Myocyte (in vitro differentiated cells): ENCODE results near the gene SULT4A1. TPM values are rescaled to one million over a fixed set of nuclear protein-coding genes. Genes with fewer than 3 reads are reported as not detected.

ENCODE experiments used
- DNase-seq: peaks from one replicate; pipeline ENCODE4 v3.0.0-alpha.2; 2012; ENCODE audit warnings: low read depth
- total RNA-seq: library from RNA; depleted of rRNA; stranded (reverse); fragments of >200 nt; gene quantifications from 2 replicates; pipeline ENCODE4 v1.2.3, GENCODE V29; 2014

Gene SULT4A1
- total RNA-seq, 1 donor from 2014 or later, result not detected

DNA sequence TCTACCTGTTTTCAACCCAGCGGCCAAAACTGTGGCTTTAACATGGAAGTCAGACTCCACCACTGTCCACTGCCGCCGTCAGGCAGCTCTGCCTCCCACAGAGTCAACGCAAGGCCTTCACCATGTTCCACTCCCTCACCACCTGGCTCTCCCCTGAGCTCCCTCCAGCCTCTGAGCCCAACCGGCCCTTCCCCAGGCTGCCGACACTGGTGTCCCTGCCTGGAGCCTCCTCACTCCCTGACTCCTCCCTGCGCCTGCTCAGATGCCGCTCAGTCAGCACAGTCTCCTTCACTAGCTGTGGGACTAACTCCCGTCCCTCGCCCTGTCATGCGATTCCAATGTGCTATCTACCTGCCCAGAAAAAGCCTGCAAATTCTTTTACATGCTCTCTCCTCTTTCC is 16.3 kb downstream of the SULT4A1 start:
- no peak for DNase-seq

DNA sequence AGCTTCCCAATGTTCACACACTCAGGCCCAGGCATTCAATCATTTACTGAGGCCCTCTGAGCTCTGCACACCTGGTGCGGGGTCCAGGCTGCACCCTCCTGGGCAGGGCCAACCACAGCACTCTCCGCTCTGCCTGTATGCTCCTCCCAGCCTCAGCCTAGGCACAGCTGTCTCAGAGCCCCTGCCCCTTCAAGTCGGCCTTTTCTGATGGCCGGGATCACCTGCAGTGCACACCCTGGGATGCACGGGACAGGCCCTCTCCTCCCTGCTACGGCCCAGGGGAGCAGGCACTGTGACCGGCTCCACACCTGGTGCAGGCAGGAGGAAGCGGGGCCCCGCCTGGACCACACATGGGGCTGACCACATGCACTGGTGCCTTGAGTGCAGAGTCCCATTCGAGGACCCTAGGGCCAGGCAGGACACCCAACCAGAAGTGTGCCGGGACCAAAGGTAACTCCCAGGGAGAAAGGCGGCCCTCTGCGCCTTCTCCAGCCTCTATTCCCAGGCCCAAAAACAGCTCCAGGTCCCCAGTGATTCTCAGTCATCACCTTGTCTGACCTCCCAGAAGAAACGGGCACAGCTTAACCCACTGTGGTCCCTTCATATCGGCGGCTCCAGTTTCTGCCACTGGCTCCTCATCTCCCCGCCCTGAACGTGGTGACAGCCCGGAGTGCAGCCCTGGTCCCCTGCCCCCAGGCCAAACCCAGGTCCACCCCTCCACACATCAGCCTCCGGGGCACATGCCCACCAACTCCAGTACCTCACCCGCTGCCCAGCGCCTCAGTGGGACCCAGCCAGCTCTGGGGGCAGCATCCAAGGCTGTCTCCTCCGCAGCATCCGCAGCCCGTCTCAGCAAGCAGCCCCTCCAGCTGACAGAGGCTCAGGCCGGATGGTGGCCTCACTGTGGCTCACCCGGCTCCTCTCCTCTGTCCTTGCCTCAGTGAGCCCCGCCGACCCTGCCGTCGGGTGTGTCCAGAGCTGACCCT is 17.5 kb downstream of the SULT4A1 start:
- no peak for DNase-seq

DNA sequence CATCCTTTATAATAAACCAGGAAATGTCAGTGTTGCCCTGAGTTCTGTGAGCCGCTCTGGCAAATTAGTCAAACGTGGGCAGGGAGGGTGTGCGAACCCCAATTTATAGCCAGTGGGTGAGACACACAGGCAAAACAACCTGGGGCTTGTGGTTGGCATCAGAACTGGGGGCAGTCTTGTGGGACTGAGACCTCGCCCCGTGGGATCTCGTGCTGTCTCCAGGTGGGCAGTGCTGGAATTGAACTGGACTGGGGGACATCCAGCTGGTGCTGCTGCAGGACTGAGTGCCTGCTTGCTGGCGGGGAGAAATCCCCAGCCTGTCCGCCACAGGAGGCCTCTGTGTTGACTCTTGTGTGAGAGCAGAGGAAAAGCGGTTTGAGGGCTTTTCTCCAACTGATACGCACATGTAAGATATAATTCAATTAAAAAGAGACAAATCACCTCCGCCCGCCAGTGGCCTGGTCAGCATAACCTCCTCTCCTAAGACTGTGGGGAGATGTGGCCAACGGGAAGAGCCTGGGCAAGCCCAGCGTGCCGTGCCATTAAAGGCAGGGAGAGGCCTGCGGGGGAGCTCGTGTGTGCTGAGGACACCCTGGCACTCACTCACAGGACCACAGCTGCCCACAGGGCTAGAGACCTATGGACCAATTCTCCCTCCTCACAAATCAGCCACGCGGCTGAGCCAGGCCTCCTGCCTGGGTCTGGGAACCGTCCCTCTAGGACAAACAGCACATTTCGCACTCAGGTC is 18.4 kb downstream of the SULT4A1 start:
- DNase-seq, result peak; percentile 25

- DNase-seq, result no peak
Observed at GRCh38 chr22:43841742-43842141, 20.6 kb downstream of the SULT4A1 start.

GRCh38 chr22:43840851-43841250 is 21.5 kb downstream of the SULT4A1 start:
- DNase-seq, result no peak

DNA sequence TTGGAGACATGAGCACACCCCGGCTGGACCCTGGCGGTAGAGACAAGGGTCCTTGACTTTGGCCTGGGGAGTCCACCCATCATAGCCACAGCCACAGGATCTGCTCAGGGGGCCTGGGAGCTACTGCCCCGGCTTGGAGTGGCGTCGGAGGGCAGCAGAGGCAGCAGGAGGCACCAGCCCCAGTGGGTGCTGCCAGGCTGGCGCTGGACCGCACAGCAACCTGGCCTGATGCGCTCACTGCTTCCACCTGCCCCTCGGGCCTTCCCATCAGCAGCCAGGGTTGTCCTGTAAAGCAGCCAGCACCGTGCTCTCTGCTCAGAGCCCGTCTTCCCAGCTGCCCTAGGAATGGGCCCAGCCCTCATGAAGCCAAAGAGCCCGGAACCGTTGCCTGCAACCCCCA is 21.9 kb downstream of the SULT4A1 start:
- DNase-seq, result no peak

DNA sequence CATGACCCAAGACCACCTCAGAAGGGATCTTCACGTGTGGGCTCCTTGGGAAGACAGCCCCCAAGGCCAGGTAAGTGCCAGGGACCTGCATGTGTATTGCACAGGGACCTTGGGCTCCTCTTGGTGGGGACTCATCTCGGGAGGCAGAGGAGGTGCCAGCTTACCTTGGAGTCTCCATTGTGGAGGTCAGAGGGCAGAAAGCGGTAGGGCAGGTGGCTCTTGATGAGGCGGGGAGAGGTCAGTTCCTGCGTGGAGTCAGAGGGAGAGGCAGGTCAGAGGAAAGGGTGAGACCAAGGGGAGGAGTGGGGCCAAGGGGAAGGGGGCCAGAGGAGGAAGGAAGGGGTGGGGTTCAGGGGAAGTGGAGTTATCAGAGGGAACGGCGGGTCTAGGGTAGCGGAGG is 22.5 kb downstream of the SULT4A1 start:
- no peak for DNase-seq

- no peak for DNase-seq
Observed at GRCh38 chr22:43838571-43839307, 23.6 kb downstream of the SULT4A1 start.

GRCh38 chr22:43838161-43838560 is 24.2 kb downstream of the SULT4A1 start:
- peak; percentile 40 for DNase-seq

GRCh38 chr22:43837666-43838065 is 24.6 kb downstream of the SULT4A1 start:
- no peak for DNase-seq

DNA sequence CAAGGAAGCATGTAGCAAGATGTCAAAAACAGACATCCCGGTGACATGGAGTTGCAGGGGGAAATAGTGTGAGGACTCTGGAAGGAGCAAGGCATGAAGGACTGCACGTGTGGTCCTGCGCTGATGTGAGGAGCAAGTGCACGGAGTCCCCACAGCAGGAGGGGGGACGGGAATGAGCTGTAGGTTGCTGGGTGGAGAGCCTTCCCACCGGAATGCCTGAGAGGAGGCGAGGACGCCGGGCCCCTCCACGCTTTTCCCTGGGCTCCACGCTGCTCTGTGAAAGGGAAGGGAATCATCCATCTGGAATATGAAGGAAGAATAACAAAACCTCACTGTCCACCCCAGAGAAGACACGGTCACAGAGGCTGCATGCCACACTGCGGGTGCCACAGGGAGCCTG is 26.6 kb downstream of the SULT4A1 start:
- DNase-seq, result no peak

DNA sequence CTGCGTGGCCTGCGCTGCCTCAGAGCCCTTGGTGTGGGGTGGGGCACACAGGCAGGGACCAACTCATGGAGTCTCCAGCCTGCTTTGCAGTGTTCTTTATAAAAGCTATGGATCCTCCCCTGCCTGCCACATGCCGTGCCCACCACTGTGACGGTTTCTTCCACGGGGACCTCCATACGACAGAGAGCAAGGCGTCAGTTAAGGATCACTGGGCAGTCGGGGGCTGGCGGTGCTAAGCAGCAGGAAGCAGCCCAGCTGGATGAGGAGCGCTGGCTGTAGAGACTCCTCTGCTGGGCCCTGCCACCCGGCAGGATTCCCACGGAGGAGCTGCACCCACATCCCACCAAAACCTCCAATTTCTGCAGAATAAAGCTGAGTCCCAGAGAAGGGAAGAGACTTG is 27.1 kb downstream of the SULT4A1 start:
- DNase-seq, result no peak

GRCh38 chr22:43833286-43834240 is 28.8 kb downstream of the SULT4A1 start:
- DNase-seq, result peak; percentile 23

GRCh38 chr22:43832393-43833265 is 29.7 kb downstream of the SULT4A1 start:
- no peak for DNase-seq

GRCh38 chr22:43831561-43832392 is 30.5 kb downstream of the SULT4A1 start:
- no peak for DNase-seq

GRCh38 chr22:43830931-43831560 is 31.3 kb downstream of the SULT4A1 start:
- no peak for DNase-seq

- DNase-seq, result peak; percentile 65
Observed at GRCh38 chr22:43829904-43830851, 32.1 kb downstream of the SULT4A1 start.
